SKM-1 treated with dmso at 0.1 percent for 144 hours (cell line): ENCODE data around the gene LY86.

Experiments used
- DNase-seq: peaks from one replicate; lab custom pipeline; 2025; ENCODE audit not compliant: unreplicated experiment; lab: John Stamatoyannopoulos, UW

Gene LY86

GRCh38 chr6:6588064-6588923, at the start of gene LY86:
Gene LY86 (plus strand): TSS chr6:6588720. CDS start chr6:6588735, 15 bp downstream.
- DNase-seq, result peak; percentile 61

GRCh38 chr6:6539036-6539435, 49.5 kb upstream of the LY86 start:
- DNase-seq, result no peak

- no peak for DNase-seq
These were observed 46.2 kb upstream of the LY86 start for GRCh38 chr6:6542357-6542756.

GRCh38 chr6:6543181-6543879, 45.2 kb upstream of the LY86 start:
- DNase-seq, result no peak

- no peak for DNase-seq
These were observed 42.8 kb upstream of the LY86 start for GRCh38 chr6:6545616-6546317.

GRCh38 chr6:6546318-6547109, 42.0 kb upstream of the LY86 start:
- DNase-seq, result no peak

- DNase-seq, result peak; percentile 93
These were observed 41.2 kb upstream of the LY86 start for GRCh38 chr6:6547110-6547879.

- no peak for DNase-seq
These were observed 32.3 kb upstream of the LY86 start for GRCh38 chr6:6556161-6556737.

GRCh38 chr6:6556738-6557503, 31.6 kb upstream of the LY86 start:
- peak; percentile 70 for DNase-seq

GRCh38 chr6:6557504-6557839, 31.0 kb upstream of the LY86 start:
- DNase-seq, result no peak

GRCh38 chr6:6557886-6558285, 30.6 kb upstream of the LY86 start:
- DNase-seq, result no peak

GRCh38 chr6:6559994-6560570, 28.4 kb upstream of the LY86 start:
- DNase-seq, result no peak

- no peak for DNase-seq
These were observed 27.6 kb upstream of the LY86 start for GRCh38 chr6:6560909-6561308.

- DNase-seq, result no peak
These were observed 24.4 kb upstream of the LY86 start for GRCh38 chr6:6564154-6564553.

- DNase-seq, result no peak
These were observed 23.5 kb upstream of the LY86 start for GRCh38 chr6:6565069-6565468.

- no peak for DNase-seq
These were observed 23.0 kb upstream of the LY86 start for GRCh38 chr6:6565488-6565887.

- no peak for DNase-seq
These were observed 21.8 kb upstream of the LY86 start for GRCh38 chr6:6566766-6567165.

- no peak for DNase-seq
These were observed 19.3 kb upstream of the LY86 start for GRCh38 chr6:6569096-6569810.
